Activated CD8-positive, alpha-beta memory T cell treated with anti-CD3 and anti-CD28 coated beads for 1 hour (primary cell): ENCODE data around the gene MLST8.

Experiments used
- DNase-seq, 2 donors: peaks; one replicate each; pipeline ENCODE4 v3.0.0-alpha.2; 2020; ENCODE audit warnings: low read depth in 1 of 2; ENCODE audit errors: extremely low read depth in 1 of 2

Gene MLST8

GRCh38 chr16:2205104-2205966 lies at the start of gene MLST8:
Gene MLST8 (plus strand): TSS chr16:2205454. CDS start chr16:2206086, 632 bp downstream.
- DNase-seq = peak; percentile 70 to 88

- DNase-seq = no peak
Measured at GRCh38 chr16:2155977-2156848, 49.0 kb upstream of the MLST8 start.

- DNase-seq = no peak
Measured at GRCh38 chr16:2156849-2157224, 48.4 kb upstream of the MLST8 start.

- no peak for DNase-seq
Measured at GRCh38 chr16:2157480-2158261, 47.6 kb upstream of the MLST8 start.

- no peak for DNase-seq
Measured at GRCh38 chr16:2158262-2158638, 47.0 kb upstream of the MLST8 start.

- no peak for DNase-seq
Measured at GRCh38 chr16:2159175-2159838, 45.9 kb upstream of the MLST8 start.

GRCh38 chr16:2160915-2161551 lies 44.2 kb upstream of the MLST8 start:
- DNase-seq = no peak

- no peak for DNase-seq
Measured at GRCh38 chr16:2161911-2162310, 43.3 kb upstream of the MLST8 start.

GRCh38 chr16:2162676-2163118 lies 42.6 kb upstream of the MLST8 start:
- no peak for DNase-seq

GRCh38 chr16:2163211-2163881 lies 41.9 kb upstream of the MLST8 start:
- DNase-seq = no peak

- DNase-seq = no peak
Measured at GRCh38 chr16:2165861-2166260, 39.4 kb upstream of the MLST8 start.

- no peak for DNase-seq
Measured at GRCh38 chr16:2166263-2167067, 38.8 kb upstream of the MLST8 start.

GRCh38 chr16:2167068-2167638 lies 38.1 kb upstream of the MLST8 start:
- no peak for DNase-seq

GRCh38 chr16:2170080-2170479 lies 35.2 kb upstream of the MLST8 start:
- DNase-seq = no peak

GRCh38 chr16:2170587-2171435 lies 34.4 kb upstream of the MLST8 start:
- no peak for DNase-seq

GRCh38 chr16:2171601-2172178 lies 33.6 kb upstream of the MLST8 start:
- DNase-seq = no peak

GRCh38 chr16:2172688-2173335 lies 32.4 kb upstream of the MLST8 start:
- no peak for DNase-seq
